Endothelial cell of umbilical vein (primary cell): ENCODE data around the gene CROCC2.

Source experiments
- GATA2 ChIP-seq: IDR thresholded peaks from 2 replicates; pipeline ENCODE4 v1.7.0; 2011; ENCODE audit warnings: low read depth, mild to moderate bottlenecking, moderate library complexity, mixed read lengths, low read length; ENCODE audit not compliant: insufficient read length, insufficient read depth
- JUN ChIP-seq: IDR thresholded peaks from 2 replicates; pipeline ENCODE4 v1.6.1; 2011; ENCODE audit warnings: borderline replicate concordance, low read depth; ENCODE audit not compliant: insufficient read length, insufficient read depth
- TF ChIP-seq, protein P1 (sequence below): IDR thresholded peaks from 2 replicates; pipeline ENCODE4 v1.6.1; 2011; ENCODE audit not compliant: insufficient read depth, insufficient read length

DNA sequence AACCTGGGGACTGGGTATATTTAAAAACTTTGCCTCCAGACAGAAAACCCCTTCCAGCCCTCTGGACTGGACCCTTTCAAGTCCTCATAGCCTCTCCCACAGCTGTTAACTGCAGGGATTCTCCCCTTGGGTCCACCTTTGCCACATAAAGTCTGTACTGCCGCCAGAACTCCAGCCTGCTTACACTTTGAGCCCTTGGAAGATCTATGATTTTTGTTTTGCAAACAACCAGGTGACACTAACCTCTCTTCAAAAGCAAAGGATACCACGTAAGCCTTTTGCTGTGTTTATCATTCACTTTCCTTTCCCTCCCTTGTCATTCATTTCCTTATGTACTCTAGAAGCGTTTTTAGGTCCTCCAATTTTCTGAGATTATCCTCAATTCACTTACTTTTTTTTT lies 41.7 kb upstream of the CROCC2 start:
- TF ChIP-seq, protein P1, sequence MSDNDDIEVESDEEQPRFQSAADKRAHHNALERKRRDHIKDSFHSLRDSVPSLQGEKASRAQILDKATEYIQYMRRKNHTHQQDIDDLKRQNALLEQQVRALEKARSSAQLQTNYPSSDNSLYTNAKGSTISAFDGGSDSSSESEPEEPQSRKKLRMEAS: no peak
- TF ChIP-seq GATA2: no peak
- no peak for TF ChIP-seq JUN
